Measurements from ENCODE around the gene SLCO1C1. TPM values are rescaled to one million over a fixed set of nuclear protein-coding genes. Genes with fewer than 3 reads are reported as not detected.
"Not testable (repeated sequence)": the region's sequence is repeated elsewhere in the genome, so short reads cannot be mapped to it uniquely, and the experiment has no call there.

SLCO1C1 gene, protein sequence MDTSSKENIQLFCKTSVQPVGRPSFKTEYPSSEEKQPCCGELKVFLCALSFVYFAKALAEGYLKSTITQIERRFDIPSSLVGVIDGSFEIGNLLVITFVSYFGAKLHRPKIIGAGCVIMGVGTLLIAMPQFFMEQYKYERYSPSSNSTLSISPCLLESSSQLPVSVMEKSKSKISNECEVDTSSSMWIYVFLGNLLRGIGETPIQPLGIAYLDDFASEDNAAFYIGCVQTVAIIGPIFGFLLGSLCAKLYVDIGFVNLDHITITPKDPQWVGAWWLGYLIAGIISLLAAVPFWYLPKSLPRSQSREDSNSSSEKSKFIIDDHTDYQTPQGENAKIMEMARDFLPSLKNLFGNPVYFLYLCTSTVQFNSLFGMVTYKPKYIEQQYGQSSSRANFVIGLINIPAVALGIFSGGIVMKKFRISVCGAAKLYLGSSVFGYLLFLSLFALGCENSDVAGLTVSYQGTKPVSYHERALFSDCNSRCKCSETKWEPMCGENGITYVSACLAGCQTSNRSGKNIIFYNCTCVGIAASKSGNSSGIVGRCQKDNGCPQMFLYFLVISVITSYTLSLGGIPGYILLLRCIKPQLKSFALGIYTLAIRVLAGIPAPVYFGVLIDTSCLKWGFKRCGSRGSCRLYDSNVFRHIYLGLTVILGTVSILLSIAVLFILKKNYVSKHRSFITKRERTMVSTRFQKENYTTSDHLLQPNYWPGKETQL
- polyA plus RNA-seq (ENCODE audit: insufficient read length) = 0.29 TPM

DNA sequence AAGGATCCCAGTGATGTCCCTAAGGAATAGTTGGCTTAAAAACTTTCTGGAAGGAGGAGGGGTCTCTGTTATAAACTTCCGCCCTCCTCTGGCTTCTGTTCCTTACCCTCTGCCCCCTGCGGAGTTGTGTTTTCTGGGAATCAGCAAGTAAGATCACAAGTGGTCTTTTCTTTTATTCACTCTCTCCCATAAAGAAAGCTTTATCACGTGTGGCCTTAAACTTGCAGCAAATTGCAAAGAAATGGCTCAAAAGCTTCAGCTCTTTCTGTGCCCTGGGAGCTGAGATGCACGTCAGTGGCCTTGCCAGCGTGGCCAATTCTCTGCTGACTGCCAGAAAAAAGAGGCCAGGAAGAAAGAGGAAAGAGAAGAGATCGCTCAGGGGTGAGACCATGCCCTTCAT, at the start of gene SLCO1C1:
Gene SLCO1C1, plus strand, starts transcription at position 101 of the 400 bp plus-strand sequence. CDS start 4,245 bp downstream, outside the sequence.
- DNase-seq (ENCODE audit: low read depth) = no peak

DNA sequence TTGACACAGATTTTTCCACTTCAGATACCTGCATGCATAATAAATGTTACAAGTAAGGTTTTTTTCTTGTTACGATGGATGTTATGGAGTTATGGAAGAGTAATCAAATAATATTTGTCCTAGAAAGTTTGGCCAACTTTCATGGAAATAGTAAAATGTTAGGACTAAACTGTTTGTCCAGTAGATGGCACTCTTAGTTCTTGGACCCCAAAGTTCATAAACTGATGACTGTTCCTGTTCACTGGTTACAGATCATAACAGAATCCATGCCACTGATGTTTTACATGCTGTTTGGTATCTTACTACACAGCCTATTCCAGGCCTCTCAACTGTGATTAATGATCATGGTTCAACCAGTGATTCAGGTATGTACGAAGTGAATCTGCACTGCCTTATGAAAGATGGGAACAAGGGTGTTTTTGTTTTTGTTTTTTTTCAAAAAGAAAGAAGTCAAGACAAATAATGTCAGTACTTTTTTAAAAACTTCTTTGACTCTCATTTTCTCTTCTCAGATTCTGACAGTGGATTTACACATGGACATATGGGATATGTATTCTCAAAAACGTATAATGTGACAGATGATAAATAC, 48.8 kb upstream of the SLCO1C1 start:
- DNase-seq (ENCODE audit: low read depth) = no peak

DNA sequence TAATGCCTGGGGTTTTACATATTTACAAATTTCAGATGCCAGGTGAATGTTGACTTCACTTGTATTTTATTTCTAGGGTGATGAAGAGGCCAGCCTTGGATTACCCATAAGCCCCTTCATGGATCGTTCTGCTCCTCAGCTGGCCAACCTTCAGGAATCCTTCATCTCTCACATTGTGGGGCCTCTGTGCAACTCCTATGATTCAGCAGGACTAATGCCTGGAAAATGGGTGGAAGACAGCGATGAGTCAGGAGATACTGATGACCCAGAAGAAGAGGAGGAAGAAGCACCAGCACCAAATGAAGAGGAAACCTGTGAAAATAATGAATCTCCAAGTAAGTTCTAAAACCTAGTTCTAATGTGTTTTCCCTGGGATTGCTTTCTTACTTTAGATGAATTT, 41.3 kb upstream of the SLCO1C1 start:
- no peak for DNase-seq (ENCODE audit: low read depth)

DNA sequence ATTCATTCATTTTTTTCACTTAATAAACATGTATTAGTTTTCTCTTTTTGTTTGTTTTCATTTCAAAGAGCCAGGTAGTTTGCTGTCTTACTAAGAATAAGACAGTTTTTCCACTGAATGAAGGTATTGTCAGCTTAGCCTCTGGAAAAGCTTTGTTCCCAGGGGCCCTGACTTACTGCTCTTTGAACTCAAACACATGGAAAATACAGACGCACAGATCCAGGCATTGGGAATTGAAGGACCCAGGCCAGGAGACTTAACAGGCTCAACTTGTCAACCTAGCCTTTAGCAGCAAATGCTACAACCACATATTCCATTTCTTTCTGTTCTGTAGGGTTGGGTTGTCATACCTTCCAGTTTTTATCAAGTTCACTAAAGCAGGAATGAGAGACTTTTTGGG, 38.5 kb upstream of the SLCO1C1 start:
- DNase-seq (ENCODE audit: low read depth) = no peak

DNA sequence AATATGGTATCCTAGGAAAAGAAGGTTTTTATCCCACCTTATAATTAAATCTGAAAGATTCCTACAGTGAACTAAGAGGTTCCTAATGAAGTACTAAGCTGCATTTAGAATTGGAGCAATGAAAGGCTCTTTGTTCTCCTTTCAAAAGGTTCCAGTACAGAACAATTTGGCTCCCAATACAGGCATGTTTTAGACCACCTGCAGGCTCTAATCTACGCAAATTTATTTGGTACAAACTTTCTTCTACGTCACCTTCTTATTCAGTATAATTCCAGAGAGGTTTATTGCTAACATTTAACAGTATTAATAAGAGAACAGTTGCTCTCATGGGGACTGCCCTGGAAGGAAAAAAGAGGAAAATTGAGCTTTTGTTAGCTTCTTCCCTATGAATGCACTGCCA, 37.6 kb upstream of the SLCO1C1 start:
- DNase-seq (ENCODE audit: low read depth) = no peak

DNA sequence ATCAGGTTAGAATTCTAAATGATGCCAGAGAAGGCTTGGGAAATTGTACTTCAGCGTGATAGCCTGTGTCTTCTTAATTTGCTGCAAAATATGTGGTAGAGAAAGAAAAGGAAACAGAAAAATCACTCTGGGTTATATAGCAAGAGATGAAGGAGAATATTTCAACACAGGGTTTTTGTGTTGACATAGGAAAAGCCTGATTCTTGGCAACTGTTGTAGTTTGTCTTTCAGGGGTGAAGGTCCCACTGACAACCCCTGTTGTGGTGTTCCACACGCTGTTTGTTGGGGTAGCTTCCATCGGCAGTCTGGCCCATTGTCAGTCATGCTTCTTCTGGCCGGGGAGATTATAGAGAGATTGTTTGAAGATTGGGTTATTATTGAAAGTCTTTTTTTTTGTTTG, 13.8 kb upstream of the SLCO1C1 start:
- DNase-seq (ENCODE audit: low read depth) = no peak

DNA sequence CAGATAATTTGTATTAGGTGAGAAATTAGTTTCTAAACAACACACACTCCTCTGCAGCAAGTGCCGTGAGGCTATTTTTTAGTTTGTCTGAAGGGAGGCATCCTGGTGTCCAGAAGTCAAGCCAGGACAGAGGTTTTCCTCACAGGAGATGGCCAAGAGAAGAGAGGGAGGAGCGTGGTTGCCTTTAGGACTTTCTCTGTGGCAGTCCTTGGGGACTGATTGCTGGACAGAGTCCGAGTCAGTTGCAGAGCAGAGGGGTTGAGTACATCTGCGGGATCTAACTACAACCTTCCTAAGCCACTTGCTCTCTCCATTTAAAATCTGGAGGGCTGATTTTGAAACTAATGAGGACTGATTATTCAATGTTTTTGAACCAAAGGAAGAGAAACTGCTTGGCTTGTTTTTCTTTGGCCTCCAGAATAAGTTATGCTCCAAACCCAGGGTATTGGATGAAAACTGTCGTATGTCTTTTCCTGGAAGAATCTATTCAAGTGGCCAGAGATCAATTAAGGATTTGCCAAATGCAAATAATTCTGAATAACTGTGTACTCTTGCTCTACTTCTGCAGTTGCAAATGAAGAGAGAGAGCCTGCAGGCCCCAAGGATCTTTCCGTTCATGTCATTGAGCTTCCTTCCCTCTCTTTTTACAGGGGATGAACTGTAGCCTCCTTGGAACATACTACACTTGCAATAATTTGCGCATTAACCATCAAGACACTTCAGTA, 1.2 kb downstream of the SLCO1C1 start:
- DNase-seq (ENCODE audit: low read depth) = peak; percentile 6

DNA sequence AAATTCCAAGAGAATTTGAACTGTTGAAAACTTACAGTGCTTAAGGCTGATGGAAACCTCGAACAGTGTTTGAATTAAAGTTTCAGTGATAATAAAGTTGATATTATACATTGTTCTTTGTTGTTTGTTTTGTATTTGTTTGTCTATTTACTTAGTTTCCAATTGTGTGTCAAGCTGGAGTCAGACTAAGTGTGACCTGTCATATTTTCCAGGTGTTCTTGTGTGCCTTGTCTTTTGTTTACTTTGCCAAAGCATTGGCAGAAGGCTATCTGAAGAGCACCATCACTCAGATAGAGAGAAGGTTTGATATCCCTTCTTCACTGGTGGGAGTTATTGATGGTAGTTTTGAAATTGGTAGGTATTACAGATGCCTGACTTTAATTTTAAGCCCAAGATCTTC, 6.0 kb downstream of the SLCO1C1 start:
- DNase-seq (ENCODE audit: low read depth) = no peak

DNA sequence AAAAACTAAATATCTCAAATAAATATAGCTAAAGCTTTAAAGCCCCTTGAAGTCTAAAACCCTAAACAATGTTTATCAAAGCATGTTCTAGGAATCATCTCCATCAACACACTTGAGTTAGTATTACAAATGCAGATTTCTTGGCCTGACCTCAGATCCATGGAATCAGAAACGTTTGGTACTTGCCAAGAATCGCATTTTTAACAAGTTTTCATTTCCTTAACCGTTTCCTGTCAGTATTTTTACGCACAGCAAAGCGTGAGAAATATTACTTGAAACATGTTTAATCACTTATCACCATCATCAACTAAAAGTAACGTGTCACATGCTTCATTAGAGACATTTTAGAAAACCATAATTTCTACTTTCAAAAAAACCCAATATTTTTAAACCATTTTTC, 9.7 kb downstream of the SLCO1C1 start:
- DNase-seq (ENCODE audit: low read depth) = no peak

DNA sequence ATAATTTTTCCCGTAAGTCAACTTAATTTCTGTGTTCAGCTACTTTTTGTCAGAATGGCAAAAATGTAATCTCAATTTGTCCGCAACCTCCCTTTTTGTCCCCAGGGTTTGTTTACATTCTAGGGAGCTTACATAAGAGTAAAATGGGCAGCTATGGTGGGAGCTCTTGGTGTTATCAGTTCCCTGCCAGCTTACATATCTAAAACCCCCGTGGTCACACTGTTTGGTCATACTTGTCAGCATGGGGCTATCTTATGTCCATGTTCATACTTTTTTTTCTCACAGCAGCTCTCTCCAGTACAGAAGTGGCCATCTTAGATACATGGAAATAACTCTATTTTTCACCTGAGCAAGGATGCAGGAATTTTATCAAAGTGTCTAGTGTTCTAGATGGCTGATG, 16.7 kb downstream of the SLCO1C1 start:
- DNase-seq (ENCODE audit: low read depth) = no peak

DNA sequence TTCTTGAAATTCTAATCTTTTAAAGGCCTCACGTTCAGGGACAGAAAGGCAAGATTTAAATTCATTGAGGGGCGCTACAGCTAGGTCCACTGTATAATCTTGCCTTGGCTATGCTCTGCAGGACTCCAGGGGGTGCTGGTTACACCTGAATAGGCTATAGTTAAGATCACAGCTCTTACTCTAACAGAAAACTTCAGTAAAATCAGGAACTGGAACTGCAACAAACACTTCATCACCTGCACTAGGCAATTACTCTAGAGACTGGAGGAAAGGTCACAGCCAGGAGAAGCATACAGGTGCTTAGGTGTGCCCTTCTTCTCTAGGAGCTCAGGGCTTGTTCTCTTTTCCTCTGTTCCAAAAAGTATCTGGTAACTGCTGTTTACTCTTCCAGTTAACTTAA, 20.9 kb downstream of the SLCO1C1 start:
- no peak for DNase-seq (ENCODE audit: low read depth)

DNA sequence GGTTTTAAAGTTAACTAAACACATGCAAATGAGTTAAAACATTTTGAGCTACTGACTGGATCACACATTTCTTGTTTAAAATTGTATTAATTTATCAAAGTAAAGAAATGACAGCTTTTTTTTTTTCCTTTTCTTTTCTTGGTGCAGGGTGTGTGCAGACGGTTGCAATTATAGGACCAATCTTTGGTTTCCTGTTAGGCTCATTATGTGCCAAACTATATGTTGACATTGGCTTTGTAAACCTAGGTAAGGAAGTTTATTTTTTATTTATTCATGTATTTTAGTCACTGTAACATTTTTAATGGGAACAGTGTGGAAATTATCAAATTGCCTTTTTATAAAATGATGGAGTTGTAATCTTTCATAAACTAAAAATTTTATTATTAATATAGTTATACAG, 21.9 kb downstream of the SLCO1C1 start:
- DNase-seq (ENCODE audit: low read depth) = no peak

DNA sequence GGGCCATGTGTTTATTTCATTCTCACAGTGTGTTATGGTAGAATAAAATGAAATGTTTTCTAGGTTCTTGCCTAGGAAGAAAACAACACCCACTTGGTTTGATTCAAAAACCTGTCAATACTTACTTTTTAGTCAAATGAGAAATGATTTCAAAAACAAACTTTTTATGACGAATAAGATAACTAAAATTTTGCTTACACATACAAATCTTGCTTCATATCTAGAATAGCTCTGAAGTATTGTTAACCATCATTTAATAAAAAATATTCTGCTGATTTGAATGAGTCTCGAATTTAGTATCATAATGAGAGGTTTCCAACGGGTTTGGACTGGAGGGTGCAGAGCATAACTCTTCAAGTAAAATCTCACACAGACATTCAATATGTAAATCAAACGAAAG, 23.2 kb downstream of the SLCO1C1 start:
- DNase-seq (ENCODE audit: low read depth) = no peak

DNA sequence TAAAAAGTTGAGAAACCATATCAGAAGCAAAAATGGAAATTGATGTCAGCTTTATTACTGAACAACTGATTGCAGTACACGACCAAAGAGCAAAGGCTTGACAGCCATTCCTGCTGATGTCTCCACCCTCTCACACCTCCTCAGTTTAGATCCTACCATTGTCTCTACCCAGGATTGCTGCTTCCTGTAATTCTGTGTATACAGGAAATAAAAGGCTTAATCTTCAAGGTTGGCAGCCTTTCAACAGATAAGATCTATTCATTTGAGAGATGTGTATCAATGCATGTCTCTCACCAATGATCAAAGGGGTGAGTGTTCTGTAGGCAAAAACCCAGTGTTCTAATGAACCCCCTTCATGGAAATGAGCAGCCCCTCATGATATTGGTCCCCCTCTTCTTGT, 27.0 kb downstream of the SLCO1C1 start:
- no peak for DNase-seq (ENCODE audit: low read depth)

DNA sequence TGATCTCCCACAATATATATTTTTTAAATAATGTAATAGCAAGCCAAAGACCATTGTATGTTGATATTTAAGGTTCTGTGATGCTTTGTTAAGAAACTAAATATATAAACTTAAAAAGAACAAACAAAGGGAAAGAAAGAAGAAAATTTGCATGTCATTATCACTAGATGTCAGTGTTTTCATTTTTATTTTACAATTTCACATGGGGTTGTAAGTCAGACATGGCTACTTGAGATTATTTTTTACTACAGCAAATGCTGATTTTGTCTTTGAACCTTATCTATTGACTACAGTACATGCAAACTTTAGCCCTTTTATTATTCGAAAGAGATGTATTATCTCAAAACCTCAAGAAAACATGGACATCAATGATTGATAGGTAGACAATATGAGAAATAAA, 36.1 kb downstream of the SLCO1C1 start:
- DNase-seq (ENCODE audit: low read depth) = no peak

DNA sequence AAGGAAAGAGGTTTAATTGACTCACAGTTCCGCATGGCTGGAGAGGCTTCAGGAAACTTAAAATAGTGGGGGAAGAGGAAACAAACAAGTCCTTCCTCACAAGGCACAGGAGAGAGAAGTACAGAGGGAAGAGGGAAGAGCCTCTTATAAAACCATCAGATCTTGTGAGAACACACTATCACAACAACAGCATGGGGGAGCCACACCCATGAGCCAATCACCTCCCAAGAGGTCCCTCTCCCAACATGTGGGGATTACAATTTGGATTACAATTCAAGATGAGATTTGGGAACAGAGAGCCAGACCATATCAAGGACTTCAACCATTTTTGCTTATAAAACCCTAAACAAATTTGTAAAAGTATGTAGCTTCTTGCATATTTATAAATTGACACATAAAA, 45.8 kb downstream of the SLCO1C1 start:
- DNase-seq (ENCODE audit: low read depth) = no peak

DNA sequence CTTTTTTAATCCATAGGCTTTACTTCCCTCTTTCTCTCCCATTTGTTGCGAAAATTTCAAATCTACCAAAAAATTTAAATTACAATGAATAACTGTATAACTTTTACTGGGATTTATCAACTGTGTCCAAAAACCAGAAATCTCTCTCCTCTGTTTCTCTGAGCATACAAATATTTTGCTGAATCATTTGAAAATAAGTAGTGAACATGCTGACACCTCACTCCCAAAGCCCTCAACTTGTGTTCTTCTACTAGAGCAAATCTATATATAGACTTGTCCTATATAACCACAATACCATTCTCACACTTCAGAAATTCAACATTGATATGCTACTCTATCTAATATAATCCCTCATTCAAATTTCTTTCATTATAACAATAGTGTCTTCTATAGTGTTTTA, 53.1 kb downstream of the SLCO1C1 start:
- no peak for DNase-seq (ENCODE audit: low read depth)

DNA sequence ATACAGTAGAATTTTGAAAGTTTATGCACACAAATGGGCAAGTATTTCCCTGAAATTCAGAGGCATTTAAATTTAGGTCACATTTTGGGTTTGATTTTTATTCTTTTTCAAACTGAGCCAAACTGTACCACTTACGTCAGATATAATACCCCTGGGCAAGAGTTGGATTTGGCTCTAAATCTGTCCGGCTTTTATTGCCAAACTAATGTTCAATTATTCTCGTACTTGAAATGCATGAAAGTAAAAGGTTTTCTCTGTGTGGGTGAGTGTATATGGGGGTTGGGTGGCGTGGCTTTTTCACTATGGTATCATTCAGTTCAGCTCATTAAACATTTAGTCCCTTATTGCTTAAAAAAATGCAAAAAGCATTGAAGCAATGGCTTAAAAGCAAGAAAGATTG, 55.9 kb downstream of the SLCO1C1 start:
- DNase-seq (ENCODE audit: low read depth) = no peak

DNA sequence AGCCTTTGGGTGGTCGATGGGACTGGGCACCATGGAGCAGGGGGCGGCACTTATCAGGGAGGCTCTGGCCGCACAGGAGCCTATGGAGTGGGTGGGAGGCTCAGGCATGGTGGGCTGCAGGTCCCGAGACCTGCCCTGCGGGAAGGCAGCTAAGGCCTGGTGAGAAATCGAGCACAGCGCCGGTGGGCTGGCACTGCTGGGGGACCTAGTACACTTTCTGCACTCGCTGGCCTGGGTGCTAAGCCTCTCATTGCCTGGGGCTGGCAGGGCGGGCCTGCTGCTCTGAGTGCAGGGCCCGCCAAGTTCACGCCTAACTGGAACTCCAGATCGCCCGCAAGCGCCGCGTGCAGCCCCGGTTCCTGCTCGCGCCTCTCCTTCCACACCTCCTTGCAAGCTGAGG, 82.3 kb downstream of the SLCO1C1 start:
- no peak for DNase-seq (ENCODE audit: low read depth)

DNA sequence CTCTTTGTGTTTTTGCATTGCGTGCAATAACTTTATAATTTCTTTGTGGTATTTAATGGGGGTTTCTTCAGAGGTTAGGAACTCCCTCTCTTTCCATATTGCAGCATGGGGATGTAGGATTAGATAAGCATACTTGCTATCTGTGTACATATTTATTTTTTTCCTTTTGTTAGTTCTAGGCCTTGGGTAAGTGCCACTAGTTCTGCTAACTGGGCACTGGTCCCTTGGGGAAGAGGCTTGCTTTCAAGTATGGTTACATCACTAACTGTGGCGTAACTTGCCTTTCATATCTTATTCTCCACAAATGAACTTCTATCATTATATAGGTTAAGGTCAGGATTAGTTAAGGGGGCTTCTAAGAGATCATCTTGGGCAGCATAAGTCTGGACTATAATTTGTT, 83.8 kb downstream of the SLCO1C1 start:
- DNase-seq (ENCODE audit: low read depth) = no peak

DNA sequence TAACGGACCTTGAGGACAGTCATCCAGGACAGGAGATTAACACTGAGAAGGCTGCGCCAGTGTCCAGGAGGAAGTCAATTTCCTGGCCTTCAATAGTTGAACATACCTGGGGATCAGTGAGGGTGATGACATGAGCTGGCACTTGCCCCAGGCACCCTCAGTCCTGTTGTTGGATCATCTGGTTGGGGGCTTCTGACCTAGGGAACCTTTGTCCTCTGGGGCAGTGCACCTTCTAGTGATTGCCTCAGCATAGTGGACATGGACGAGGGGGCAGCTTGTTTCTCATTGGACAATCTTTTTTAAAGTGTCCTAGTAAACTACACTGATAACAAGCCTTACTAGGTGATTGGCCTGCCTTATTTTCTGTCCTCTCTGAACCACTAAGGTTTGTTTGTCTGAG, 84.8 kb downstream of the SLCO1C1 start:
- DNase-seq (ENCODE audit: low read depth) = not testable (repeated sequence)

DNA sequence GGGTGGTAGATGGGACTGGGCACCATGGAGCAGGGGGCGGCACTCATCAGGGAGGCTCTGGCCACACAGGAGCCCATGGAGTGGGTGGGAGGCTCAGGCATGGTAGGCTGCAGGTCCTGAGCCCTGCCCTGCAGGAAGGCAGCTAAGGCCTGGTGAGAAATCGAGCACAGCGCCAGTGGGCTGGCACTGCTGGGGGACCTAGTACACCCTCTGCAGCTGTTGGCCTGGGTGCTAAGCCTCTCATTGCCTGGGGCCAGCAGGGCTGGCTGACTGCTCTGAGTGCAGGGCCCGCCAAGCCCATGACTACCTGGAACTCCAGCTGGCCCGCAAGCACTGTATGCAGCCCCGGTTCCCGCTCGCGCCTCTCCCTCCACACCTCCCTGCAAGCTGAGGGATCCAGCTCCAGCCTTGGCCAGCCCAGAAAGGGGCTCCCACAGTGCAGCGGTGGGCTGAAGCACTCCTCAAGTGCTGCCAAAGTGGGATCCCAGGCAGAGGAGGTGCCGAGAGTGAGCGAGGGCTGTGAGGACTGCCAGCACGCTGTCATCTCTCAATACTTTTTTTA, 88.7 kb downstream of the SLCO1C1 start:
- not testable (repeated sequence) for DNase-seq (ENCODE audit: low read depth)

Data from forelimb muscle (tissue), 1 donor.